ENCODE data around the gene PHACTR4.

DNA sequence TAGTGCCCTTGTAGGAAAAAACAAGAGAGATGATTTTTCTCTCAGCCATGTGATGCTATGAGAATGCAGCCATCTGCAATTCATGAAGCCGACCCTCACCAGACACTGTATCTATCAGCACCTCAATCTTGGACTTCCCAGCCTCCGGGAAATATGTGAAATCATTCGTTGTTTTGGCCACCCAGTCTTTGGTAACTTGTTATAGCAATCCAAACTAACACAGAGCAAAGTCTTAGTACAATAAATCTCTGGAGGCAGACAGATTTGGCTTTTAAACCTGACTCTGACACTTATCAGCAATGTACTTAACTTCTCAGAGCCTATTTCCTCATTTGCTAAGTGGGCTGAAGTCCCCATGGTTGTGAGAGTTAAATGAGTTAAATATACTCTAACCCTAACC is 45.8 kb upstream of the PHACTR4 start:
- TF ChIP-seq, protein P1, sequence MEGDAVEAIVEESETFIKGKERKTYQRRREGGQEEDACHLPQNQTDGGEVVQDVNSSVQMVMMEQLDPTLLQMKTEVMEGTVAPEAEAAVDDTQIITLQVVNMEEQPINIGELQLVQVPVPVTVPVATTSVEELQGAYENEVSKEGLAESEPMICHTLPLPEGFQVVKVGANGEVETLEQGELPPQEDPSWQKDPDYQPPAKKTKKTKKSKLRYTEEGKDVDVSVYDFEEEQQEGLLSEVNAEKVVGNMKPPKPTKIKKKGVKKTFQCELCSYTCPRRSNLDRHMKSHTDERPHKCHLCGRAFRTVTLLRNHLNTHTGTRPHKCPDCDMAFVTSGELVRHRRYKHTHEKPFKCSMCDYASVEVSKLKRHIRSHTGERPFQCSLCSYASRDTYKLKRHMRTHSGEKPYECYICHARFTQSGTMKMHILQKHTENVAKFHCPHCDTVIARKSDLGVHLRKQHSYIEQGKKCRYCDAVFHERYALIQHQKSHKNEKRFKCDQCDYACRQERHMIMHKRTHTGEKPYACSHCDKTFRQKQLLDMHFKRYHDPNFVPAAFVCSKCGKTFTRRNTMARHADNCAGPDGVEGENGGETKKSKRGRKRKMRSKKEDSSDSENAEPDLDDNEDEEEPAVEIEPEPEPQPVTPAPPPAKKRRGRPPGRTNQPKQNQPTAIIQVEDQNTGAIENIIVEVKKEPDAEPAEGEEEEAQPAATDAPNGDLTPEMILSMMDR (IDR thresholded peaks at IDR 0.05), result no peak
- TF ChIP-seq POLR2A (IDR thresholded peaks at IDR 0.05), result no peak
